ENCODE data around the gene TFF1.

The TFF1 gene

GRCh38 chr21:42315296-42315891 is 50.9 kb downstream of the TFF1 start, which contains the start of gene TFF3:
TFF3 (minus strand) TSS chr21:42315409; CDS start chr21:42315374, 35 bp downstream.
- no peak for FAIRE-seq

DNA sequence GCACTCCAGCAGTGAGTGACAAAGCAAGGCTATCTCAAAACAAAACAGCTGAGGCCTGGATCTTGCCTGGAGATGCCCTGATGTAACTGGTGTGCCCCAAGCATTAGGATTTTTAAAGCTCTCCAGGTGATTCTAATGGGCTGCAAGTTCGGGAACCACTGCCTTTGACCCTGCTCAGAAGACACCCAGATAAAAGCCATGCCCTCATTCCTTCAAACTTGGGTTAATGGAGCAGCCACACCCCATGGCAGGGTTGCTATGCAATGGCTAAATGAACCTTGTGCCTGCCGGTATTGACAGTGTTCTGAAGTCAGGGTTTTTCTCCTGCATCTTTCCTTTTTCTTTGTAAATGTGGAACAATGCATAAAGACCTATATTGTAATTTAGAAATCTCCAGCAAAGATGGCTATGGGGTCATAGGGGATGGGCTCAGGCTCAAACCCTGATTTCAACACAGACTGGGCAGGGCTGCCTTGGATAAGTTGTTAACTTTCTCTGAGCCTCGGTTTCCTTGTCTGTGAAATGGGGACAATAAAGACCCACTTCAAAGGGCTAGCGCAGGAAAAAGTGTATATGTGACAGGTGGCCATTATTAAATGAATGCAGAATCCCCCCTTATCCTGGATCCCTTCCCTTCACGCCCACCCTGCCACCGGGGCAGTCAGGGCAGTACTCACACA is 51.6 kb downstream of the TFF1 start:
- no peak for FAIRE-seq

- no peak for FAIRE-seq
These were observed 52.8 kb downstream of the TFF1 start for GRCh38 chr21:42313501-42313969.

- FAIRE-seq: no peak
These were observed 53.7 kb downstream of the TFF1 start for GRCh38 chr21:42312626-42313104.

Data from colon (tissue), 2 donors.